Loucy (cell line): Measurements from ENCODE around the gene CLMN.

Experiments used
- EZH2phosphoT487 ChIP-seq: fragments of 200-600 bp; IDR thresholded peaks from 2 replicates; pipeline ENCODE4 v1.6.1; 2018; ENCODE audit warnings: antibody characterized with exemption, mild to moderate bottlenecking, moderate library complexity, borderline replicate concordance
- TF ChIP-seq, protein P1 (sequence below): fragments of 200-600 bp; sonication (generic); conservative IDR thresholded peaks from 2 replicates; pipeline ENCODE4 v1.5.1; 2014; ENCODE audit warnings: mild to moderate bottlenecking, antibody characterized with exemption, low read length

DNA sequence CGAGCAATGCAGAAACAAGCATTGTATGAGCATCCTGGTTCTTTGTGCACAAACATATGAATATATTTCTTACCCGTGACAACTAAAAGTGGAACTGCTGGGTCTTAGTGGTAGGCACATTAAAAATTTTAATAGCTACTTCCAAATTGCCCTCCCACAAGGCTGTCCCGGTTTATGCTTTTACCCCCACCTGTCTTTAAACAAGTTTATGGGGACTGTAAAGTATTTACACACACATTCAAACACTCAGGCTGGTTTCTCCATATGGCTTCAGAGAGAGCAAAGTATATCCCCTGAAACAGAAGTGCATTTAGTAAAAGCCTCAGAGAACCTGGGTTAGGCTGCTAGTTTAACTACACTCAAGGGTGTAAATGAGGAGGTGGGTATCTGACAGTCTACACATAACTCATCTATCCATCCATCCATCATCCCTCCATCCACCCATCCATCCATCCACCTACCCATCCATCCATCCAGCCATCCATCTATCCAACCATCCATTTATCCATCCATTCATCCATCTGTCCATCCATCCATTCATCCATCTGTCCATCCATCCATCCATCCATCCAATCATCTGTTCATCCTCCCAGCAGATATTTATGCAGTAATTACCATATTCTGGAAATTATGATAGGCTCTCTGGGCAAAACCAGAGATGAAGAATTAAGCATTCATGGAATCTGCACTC, 86.7 kb downstream of the CLMN start:
- TF ChIP-seq, protein P1, sequence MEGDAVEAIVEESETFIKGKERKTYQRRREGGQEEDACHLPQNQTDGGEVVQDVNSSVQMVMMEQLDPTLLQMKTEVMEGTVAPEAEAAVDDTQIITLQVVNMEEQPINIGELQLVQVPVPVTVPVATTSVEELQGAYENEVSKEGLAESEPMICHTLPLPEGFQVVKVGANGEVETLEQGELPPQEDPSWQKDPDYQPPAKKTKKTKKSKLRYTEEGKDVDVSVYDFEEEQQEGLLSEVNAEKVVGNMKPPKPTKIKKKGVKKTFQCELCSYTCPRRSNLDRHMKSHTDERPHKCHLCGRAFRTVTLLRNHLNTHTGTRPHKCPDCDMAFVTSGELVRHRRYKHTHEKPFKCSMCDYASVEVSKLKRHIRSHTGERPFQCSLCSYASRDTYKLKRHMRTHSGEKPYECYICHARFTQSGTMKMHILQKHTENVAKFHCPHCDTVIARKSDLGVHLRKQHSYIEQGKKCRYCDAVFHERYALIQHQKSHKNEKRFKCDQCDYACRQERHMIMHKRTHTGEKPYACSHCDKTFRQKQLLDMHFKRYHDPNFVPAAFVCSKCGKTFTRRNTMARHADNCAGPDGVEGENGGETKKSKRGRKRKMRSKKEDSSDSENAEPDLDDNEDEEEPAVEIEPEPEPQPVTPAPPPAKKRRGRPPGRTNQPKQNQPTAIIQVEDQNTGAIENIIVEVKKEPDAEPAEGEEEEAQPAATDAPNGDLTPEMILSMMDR: no peak
- no peak for TF ChIP-seq EZH2phosphoT487
